Erythroblast (primary cell): ENCODE measurements around the gene DYNLT4.

ENCODE experiments used
- GATA1 ChIP-seq: IDR thresholded peaks from 2 replicates; pipeline ENCODE4 v1.6.1; 2011; ENCODE audit warnings: low read depth, mild to moderate bottlenecking, control low read depth, low read length, moderate library complexity
- POLR2A ChIP-seq: IDR thresholded peaks from 2 replicates; pipeline ENCODE4 v1.6.1; 2011; ENCODE audit warnings: mild to moderate bottlenecking, low read length

- TF ChIP-seq POLR2A (no peak), GATA1 (no peak)
These were observed 5.5 kb downstream of the DYNLT4 start for GRCh38 chr1:44801491-44802305.
